Spleen (tissue), 11 donors: ENCODE results near the gene CDC42BPB. TPM values are rescaled to one million over a fixed set of nuclear protein-coding genes. Genes with fewer than 3 reads are reported as not detected.

Experiments
- DNase-seq: peaks from one replicate; pipeline ENCODE4 v3.0.0-alpha.2; 2020
- H3K27ac ChIP-seq, 8 donors: fragments of 200-600 bp; sonication (generic) in 7 of 8; 1 replicate in 4 of 8; 2 replicates in 4 of 8; pipeline versions ENCODE4 v1.5.0 to v1.8.0; 2016 to 2021; ENCODE audit warnings: inconsistent platforms in 4 of 8, mild to moderate bottlenecking in 4 of 8, moderate library complexity in 1 of 8
- H3K27me3 ChIP-seq, 7 donors: fragments of 200-600 bp; sonication (generic) in 6 of 7; replicated peaks in 1 of 7; 1 replicate in 4 of 7; 2 replicates in 3 of 7; pipeline versions ENCODE4 v1.5.0 to v1.8.0; 2016 to 2021; ENCODE audit warnings: inconsistent platforms in 3 of 7, mild to moderate bottlenecking in 1 of 7
- H3K36me3 ChIP-seq, 6 donors: fragments of 200-600 bp; sonication (generic) in 5 of 6; 1 replicate in 4 of 6; 2 replicates in 2 of 6; pipeline versions ENCODE4 v1.5.0 to v1.8.0; 2016 to 2021; ENCODE audit warnings: inconsistent platforms in 2 of 6
- H3K4me1 ChIP-seq, 6 donors: fragments of 200-600 bp; sonication (generic) in 5 of 6; 1 replicate in 3 of 6; 2 replicates in 3 of 6; pipeline versions ENCODE4 v1.5.0 to v1.8.0; 2016 to 2021; ENCODE audit warnings: inconsistent platforms in 3 of 6
- H3K4me3 ChIP-seq, 8 donors: fragments of 200-600 bp; sonication (generic) in 7 of 8; 1 replicate in 4 of 8; 2 replicates in 4 of 8; pipeline versions ENCODE4 v1.5.0 to v1.8.0; 2016 to 2021; ENCODE audit warnings: inconsistent platforms in 4 of 8, mild to moderate bottlenecking in 4 of 8, moderate library complexity in 2 of 8
- H3K9me3 ChIP-seq, 8 donors: fragments of 200-600 bp; sonication (generic) in 7 of 8; 1 replicate in 4 of 8; 2 replicates in 4 of 8; pipeline versions ENCODE4 v1.5.0 to v1.8.0; 2016 to 2021; ENCODE audit warnings: inconsistent platforms in 4 of 8
- POLR2A ChIP-seq, 3 donors: fragments of 450-650 bp; IDR thresholded peaks; one replicate each; pipeline ENCODE4 v1.5.1; 2017; ENCODE audit warnings: antibody characterized with exemption in 3 of 3, mild to moderate bottlenecking in 1 of 3
- POLR2AphosphoS5 ChIP-seq, 3 donors: sonication (generic); formaldehyde crosslinking; IDR thresholded peaks; one replicate each; pipeline ENCODE4 v1.5.1; 2017; ENCODE audit warnings: antibody characterized with exemption in 3 of 3
- WGBS, 5 donors: extraction: QIAGEN DNeasy Blood & Tissue Kit in 3 of 5; methylation state at CpG; one replicate each; pipeline versions ENCODE4 v1.1.5 to v1.1.7; 2013 to 2018; 5-methylcytosine and 5-hydroxymethylcytosine counted together
- intact Hi-C: fragments of 100-400 bp; cut with DNase I; formaldehyde crosslinking; loops from one replicate; pipeline ENCODE4 v1.15.0; 2023; ENCODE audit warnings: low total_unique reads
- polyA plus RNA-seq, 3 donors: library from polyadenylated mRNA; stranded (reverse); fragments of 200-250 nt; gene quantifications; one replicate each; pipeline ENCODE4 v1.2.1, GENCODE V29; 2013
- total RNA-seq, 7 donors: library from RNA; depleted of rRNA in 3 of 7; stranded (reverse); fragments of >200 nt in 3 of 7; fragmentation: NEBNext Ultra II Directional in 4 of 7; extraction: Animal tissue kit (Norgen Biotek cat#: 25700) in 4 of 7; gene quantifications; one replicate each; pipeline versions ENCODE4 v1.1.0 to v1.2.1, GENCODE V29; 2016 to 2021
- TF ChIP-seq, protein P1 (sequence below), 11 experiments: fragments of 200-600 bp in 7 of 11; fragments of 450-650 bp in 4 of 11; sonication (generic) in 4 of 11; IDR thresholded peaks in 8 of 11; conservative IDR thresholded peaks in 3 of 11; 1 replicate in 7 of 11; 2 replicates in 4 of 11; pipeline versions ENCODE4 v1.4.0 to v1.8.0; 2016 to 2021; ENCODE audit warnings: antibody characterized with exemption in 11 of 11, inconsistent platforms in 4 of 11, mild to moderate bottlenecking in 1 of 11
- donor health status: healthy with polysubstance abuse.
- donor health status: DM: no; HTN: no; CAD: no; lungs with moderate emphysema.
- donor health status: DM: no; HTN: no; CAD: no.
- donor health status: Bipolar disorder and iron deficiency.
- donor health status: healthy.
- donor health status: DM: no; HTN: no; CAD: no.
- donor health status: DM: yes; HTN: yes; CAD: no.

CDC42BPB gene
- total and polyA plus RNA-seq, 10 donors, result 6.4 to 94.5 (median 77.8) TPM

DNA sequence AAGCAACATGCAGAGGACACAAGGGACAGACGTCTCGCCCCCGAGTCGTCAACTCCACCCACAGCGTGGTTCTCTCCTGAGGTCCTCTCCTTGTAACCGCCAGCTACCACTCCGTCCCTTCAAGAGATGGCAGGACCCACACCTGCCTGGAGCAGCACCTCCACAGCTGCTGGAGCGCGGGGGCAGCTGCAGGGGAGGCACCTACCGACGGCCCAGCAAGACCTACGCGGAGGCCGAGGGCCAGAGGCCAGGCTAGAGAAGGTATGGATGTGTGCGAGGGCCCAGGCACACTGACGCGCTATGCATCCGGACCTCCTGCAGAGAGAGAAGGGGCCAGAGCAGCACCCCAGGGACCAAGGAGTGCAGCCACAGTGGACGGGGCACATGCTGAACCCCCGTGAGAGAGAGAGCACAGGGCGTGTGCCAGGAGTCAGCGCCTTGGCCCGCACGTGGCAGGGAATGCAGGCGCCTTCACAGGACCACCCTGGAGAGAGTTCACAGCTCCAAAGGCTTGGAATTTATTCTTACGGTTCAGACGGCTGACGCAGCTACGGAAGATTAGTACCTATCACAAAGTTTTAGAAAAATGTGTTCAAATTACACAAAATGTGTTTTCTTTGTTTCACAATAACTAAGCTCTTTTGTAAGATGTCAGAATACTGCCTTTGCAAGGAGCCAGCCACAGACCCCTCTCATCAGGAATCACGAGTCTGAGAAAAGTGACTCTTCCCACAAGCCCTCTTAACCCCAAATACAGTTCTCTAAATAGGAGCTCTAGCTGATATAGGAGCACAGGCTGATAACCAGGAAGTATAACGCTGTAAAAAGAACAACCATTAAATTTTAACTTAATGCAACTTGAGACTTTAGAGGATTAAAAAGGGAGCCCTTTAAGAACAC is 36.8 kb downstream of the CDC42BPB start:
- H3K4me1 ChIP-seq, result peaks cover 8 to 91% (median 60%) of the 10 kb centered on the region in 6 donors
- intact Hi-C loops, result no loop called here
- H3K36me3 ChIP-seq, result peaks cover 0 to 6% (median 0%) of the 10 kb centered on the region in 6 donors
- no peaks in the 10 kb centered on the region for H3K9me3 ChIP-seq
- 86 to 94% (median 89%) methylated on average over 25 to 31 of the region's 31 CpGs for WGBS, 5 donors
- TF ChIP-seq POLR2AphosphoS5 (IDR thresholded peaks at IDR 0.05), result peak in 1 of 3 donors; percentile 27
- no peak for TF ChIP-seq POLR2A (IDR thresholded peaks at IDR 0.05)
- no peaks in the 10 kb centered on the region for H3K27me3 ChIP-seq
- peak; percentile 66 for DNase-seq
- H3K4me3 ChIP-seq, result no peak overlapping the region
- peak overlapping the region in 2 of 8 donors; percentile 4 to 42 for H3K27ac ChIP-seq

DNA sequence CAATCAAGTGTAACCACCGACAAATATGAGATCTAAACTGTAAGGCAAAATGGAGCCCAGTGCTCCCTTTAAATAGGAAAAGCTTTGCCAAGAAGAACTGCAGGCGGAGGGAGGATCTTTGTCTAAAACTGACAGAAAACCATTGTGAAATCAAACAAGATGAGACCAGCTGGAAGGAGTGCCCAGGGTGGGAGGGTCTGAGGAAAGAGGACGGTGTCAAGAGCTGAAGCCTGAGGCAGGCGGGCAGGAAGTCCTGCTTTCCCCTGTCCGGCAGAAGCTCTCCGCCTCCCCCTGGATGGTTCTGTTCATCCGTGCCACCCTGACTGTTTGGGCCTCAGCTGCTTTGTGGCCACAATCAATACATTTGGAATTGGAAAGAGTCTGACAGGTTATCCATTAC is 37.5 kb downstream of the CDC42BPB start:
- H3K4me1 ChIP-seq, result peaks cover 15 to 98% (median 66%) of the 10 kb centered on the region in 6 donors
- no peaks in the 10 kb centered on the region for H3K9me3 ChIP-seq
- H3K27ac ChIP-seq, result peak overlapping the region in 2 of 8 donors; percentile 35 to 42
- H3K36me3 ChIP-seq, result peaks cover 0 to 6% (median 0%) of the 10 kb centered on the region in 6 donors
- no peaks in the 10 kb centered on the region for H3K27me3 ChIP-seq
- TF ChIP-seq POLR2A (IDR thresholded peaks at IDR 0.05) (no peak), POLR2AphosphoS5 (IDR thresholded peaks at IDR 0.05) (peak in 2 of 3 donors; percentile 26 to 39)
- TF ChIP-seq, protein P1, sequence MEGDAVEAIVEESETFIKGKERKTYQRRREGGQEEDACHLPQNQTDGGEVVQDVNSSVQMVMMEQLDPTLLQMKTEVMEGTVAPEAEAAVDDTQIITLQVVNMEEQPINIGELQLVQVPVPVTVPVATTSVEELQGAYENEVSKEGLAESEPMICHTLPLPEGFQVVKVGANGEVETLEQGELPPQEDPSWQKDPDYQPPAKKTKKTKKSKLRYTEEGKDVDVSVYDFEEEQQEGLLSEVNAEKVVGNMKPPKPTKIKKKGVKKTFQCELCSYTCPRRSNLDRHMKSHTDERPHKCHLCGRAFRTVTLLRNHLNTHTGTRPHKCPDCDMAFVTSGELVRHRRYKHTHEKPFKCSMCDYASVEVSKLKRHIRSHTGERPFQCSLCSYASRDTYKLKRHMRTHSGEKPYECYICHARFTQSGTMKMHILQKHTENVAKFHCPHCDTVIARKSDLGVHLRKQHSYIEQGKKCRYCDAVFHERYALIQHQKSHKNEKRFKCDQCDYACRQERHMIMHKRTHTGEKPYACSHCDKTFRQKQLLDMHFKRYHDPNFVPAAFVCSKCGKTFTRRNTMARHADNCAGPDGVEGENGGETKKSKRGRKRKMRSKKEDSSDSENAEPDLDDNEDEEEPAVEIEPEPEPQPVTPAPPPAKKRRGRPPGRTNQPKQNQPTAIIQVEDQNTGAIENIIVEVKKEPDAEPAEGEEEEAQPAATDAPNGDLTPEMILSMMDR (IDR thresholded peaks at IDR 0.05 in 8 of 11, conservative IDR thresholded peaks at IDR 0.05 in 3 of 11), result no peak
- intact Hi-C loops, result no loop called here
- no peak overlapping the region for H3K4me3 ChIP-seq
- peak; percentile 46 for DNase-seq
- 45 to 79% (median 57%) methylated on average over 7 of the region's 7 CpGs for WGBS, 5 donors

DNA sequence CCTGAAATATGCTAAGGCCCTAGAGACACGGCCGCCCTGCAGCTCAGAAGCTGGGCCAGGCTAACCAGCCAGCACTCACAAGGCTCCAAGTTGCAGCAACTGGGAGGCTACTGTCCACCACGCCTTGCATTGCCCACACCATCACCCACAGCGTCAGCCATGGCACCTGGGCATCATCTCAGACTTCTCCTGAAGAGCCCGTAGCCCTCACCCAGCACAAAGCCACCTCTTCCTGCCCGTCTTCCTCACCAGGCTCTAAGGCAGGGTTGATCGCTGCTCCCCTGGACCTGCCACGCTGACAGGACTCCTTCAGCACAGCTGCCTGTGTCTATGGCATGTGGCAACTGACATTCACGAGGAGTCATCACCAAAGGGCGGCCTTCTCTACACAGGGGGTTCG is 38.1 kb downstream of the CDC42BPB start:
- Histone ChIP-seq H3K36me3 (peaks cover 0 to 6% (median 0%) of the 10 kb centered on the region in 6 donors), H3K4me3 (no peak overlapping the region), H3K27ac (peak overlapping the region in 4 of 8 donors; percentile 0 to 35 (median 18)), H3K4me1 (peaks cover 18 to 98% (median 69%) of the 10 kb centered on the region in 6 donors), H3K27me3 (no peaks in the 10 kb centered on the region), H3K9me3 (no peaks in the 10 kb centered on the region)
- TF ChIP-seq POLR2A (IDR thresholded peaks at IDR 0.05), result no peak
- TF ChIP-seq POLR2AphosphoS5 (IDR thresholded peaks at IDR 0.05), result peak in 1 of 3 donors; percentile 21
- TF ChIP-seq, protein P1 (IDR thresholded peaks at IDR 0.05 in 8 of 11, conservative IDR thresholded peaks at IDR 0.05 in 3 of 11), result no peak
- peak; percentile 40 for DNase-seq
- intact Hi-C loops, result no loop called here
- 89 to 92% (median 91%) methylated on average over 11 of the region's 11 CpGs for WGBS, 5 donors

DNA sequence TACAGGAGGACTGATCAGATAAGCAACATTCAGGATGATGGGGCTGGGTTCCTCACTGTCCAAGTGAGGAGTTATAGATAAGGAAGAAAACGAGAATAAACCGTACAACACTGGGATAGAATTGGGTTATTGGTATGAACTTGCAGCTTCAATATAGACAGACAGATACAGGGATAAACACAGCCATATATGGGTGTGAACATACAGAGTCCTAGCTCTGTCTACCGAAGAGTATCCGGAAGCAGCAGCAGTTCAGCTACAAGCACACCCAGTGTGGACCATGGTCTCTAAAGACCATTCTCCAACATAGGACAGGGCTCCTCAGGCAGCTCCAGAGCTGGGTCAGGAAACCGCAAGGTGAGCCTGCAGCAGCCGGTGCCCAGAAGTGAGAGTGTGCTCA is 40.8 kb downstream of the CDC42BPB start:
- peak; percentile 44 for DNase-seq
- Histone ChIP-seq H3K4me3 (no peak overlapping the region), H3K9me3 (no peaks in the 10 kb centered on the region), H3K36me3 (peaks cover 0 to 8% (median 0%) of the 10 kb centered on the region in 6 donors), H3K27me3 (no peaks in the 10 kb centered on the region), H3K27ac (no peak overlapping the region), H3K4me1 (peaks cover 13 to 77% (median 49%) of the 10 kb centered on the region in 6 donors)
- 86 to 93% (median 90%) methylated on average over 6 of the region's 6 CpGs for WGBS, 5 donors
- TF ChIP-seq, protein P1 (IDR thresholded peaks at IDR 0.05 in 8 of 11, conservative IDR thresholded peaks at IDR 0.05 in 3 of 11), result no peak
- TF ChIP-seq POLR2A (IDR thresholded peaks at IDR 0.05) (no peak), POLR2AphosphoS5 (IDR thresholded peaks at IDR 0.05) (no peak)
- intact Hi-C loops, result no loop called here
